Sigmoid colon (tissue), 3 donors: ENCODE results near the gene PDE6A.

Experiments
- CTCF ChIP-seq, 4 experiments: fragments of 450-650 bp in 3 of 4; fragments of 200-600 bp in 1 of 4; IDR thresholded peaks; one replicate each; pipeline ENCODE4 v1.5.1; 2016 to 2019; ENCODE audit warnings: antibody characterized with exemption in 4 of 4, mild to moderate bottlenecking in 3 of 4, moderate library complexity in 2 of 4
- POLR2A ChIP-seq, 2 donors: fragments of 450-650 bp; IDR thresholded peaks; one replicate each; pipeline ENCODE4 v1.6.1; 2016; ENCODE audit warnings: antibody characterized with exemption in 2 of 2, mild to moderate bottlenecking in 2 of 2, moderate library complexity in 2 of 2

DNA sequence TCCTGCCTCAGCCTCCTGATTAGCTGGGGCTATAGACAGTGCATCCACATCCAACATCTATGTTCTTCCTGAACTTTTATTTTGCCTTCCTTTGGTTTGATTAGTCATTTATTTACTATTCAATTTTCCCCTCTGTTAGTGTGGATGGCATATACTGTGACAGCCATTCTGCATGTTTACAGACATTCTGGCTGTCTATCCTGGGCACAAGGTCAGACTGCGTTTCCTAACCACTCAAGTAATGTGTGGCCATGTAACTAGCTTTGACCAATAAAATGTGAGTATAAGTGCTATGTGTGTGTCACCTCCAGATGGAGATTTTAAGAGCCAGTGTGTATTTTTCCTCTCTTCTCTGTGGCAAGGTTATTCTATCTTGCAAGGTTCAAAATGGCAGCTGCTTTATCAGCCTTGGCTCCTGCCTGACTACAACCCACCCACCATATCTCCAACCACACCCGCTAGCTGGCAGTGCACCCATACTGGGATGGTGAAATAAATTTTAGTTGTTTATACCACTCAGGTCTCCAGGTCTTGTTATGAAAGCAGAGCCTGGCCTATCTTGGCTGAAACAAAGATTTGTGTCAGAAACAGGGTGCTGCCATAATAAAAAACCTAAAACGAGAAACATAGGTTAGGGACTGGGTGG, 32.2 kb downstream of the PDE6A start:
- TF ChIP-seq CTCF (IDR thresholded peaks at IDR 0.05), result no peak
- TF ChIP-seq POLR2A (IDR thresholded peaks at IDR 0.05), result no peak
